HEK293T (cell line): ENCODE results near the gene SPPL3.

Experiments
- CTCF ChIA-PET: fragments of 350-600 bp; formaldehyde crosslinking; extraction: SDS; loops from one replicate; lab custom pipeline; 2021; ENCODE audit warnings: antibody characterized with exemption, inconsistent platforms; lab: Yijun Ruan, JAX
- POLR2A ChIA-PET: fragments of 350-600 bp; formaldehyde crosslinking; extraction: SDS; loops from one replicate; lab custom pipeline; 2020; ENCODE audit warnings: antibody characterized with exemption, inconsistent platforms; lab: Yijun Ruan, JAX
- DNase-seq: peaks from one replicate; pipeline ENCODE4 v3.0.0; 2012; ENCODE audit warnings: mixed read lengths; ENCODE audit errors: extremely low spot score
- ARNT ChIP-seq: fragments of 450-650 bp; IDR thresholded peaks from 2 replicates; pipeline ENCODE4 v1.6.1; 2017; ENCODE audit warnings: mild to moderate bottlenecking
- BHLHE40 ChIP-seq: fragments of 450-650 bp; IDR thresholded peaks from 2 replicates; pipeline ENCODE4 v1.6.1; 2016; ENCODE audit warnings: mild to moderate bottlenecking, moderate library complexity, borderline replicate concordance
- CTBP1 ChIP-seq: fragments of 450-650 bp; IDR thresholded peaks from 2 replicates; pipeline ENCODE4 v1.6.1; 2016; ENCODE audit warnings: borderline replicate concordance
- ELF4 ChIP-seq: fragments of 450-650 bp; IDR thresholded peaks from 2 replicates; pipeline ENCODE4 v1.6.1; 2017; ENCODE audit warnings: antibody characterized with exemption
- FOXA1 ChIP-seq: fragments of 450-650 bp; IDR thresholded peaks from 2 replicates; pipeline ENCODE4 v1.6.1; 2016; ENCODE audit warnings: mild to moderate bottlenecking
- FOXK2 ChIP-seq: fragments of 450-650 bp; IDR thresholded peaks from 2 replicates; pipeline ENCODE4 v1.6.1; 2016; ENCODE audit warnings: mild to moderate bottlenecking
- FOXM1 ChIP-seq: fragments of 450-650 bp; IDR thresholded peaks from 2 replicates; pipeline ENCODE4 v1.6.1; 2017; ENCODE audit warnings: mild to moderate bottlenecking, borderline replicate concordance
- HDGF ChIP-seq: fragments of 450-650 bp; IDR thresholded peaks from 2 replicates; pipeline ENCODE4 v1.6.1; 2017; ENCODE audit warnings: antibody characterized with exemption, borderline replicate concordance
- L3MBTL2 ChIP-seq: fragments of 450-650 bp; conservative IDR thresholded peaks from 2 replicates; pipeline ENCODE4 v1.6.1; 2016; ENCODE audit warnings: mild to moderate bottlenecking
- LEF1 ChIP-seq: fragments of 450-650 bp; IDR thresholded peaks from 2 replicates; pipeline ENCODE4 v1.6.1; 2017; ENCODE audit warnings: mild to moderate bottlenecking, borderline replicate concordance
- NFRKB ChIP-seq: fragments of 450-650 bp; IDR thresholded peaks from 2 replicates; pipeline ENCODE4 v1.6.1; 2016; ENCODE audit warnings: mild to moderate bottlenecking, moderate library complexity
- PKNOX1 ChIP-seq: fragments of 450-650 bp; IDR thresholded peaks from 2 replicates; pipeline ENCODE4 v1.6.1; 2016
- SP1 ChIP-seq: fragments of 450-650 bp; IDR thresholded peaks from 2 replicates; pipeline ENCODE4 v1.6.1; 2017
- SUZ12 ChIP-seq: fragments of 450-650 bp; IDR thresholded peaks from 2 replicates; pipeline ENCODE4 v1.6.1; 2016; ENCODE audit warnings: mild to moderate bottlenecking
- TARDBP ChIP-seq: fragments of 450-650 bp; IDR thresholded peaks from 2 replicates; pipeline ENCODE4 v1.6.1; 2016
- ZNF384 ChIP-seq: fragments of 450-650 bp; IDR thresholded peaks from 2 replicates; pipeline ENCODE4 v1.6.1; 2016

The SPPL3 gene

GRCh38 chr12:120791669-120792176, 112.4 kb downstream of the SPPL3 start:
- ChIA-PET POLR2A (no interaction called here), CTCF (no interaction called here)
- DNase-seq = no peak
- TF ChIP-seq CTBP1 (no peak), TARDBP (no peak), SUZ12 (no peak), FOXK2 (no peak), ELF4 (no peak), FOXA1 (no peak), NFRKB (no peak), FOXM1 (no peak), BHLHE40 (no peak), L3MBTL2 (no peak), ARNT (no peak), LEF1 (no peak), SP1 (no peak), HDGF (no peak), ZNF384 (no peak), PKNOX1 (no peak)

- TF ChIP-seq FOXM1 (no peak), SP1 (no peak), TARDBP (no peak), FOXA1 (no peak), ELF4 (no peak), L3MBTL2 (no peak), PKNOX1 (no peak)
- no peak for DNase-seq
- ChIA-PET POLR2A (no interaction called here), CTCF (no interaction called here)
These were observed 114.0 kb downstream of the SPPL3 start for GRCh38 chr12:120790114-120790513.

GRCh38 chr12:120787889-120788288, 116.3 kb downstream of the SPPL3 start:
- ChIA-PET CTCF (no interaction called here), POLR2A (no interaction called here)
- TF ChIP-seq ELF4 (no peak), ZNF384 (no peak), CTBP1 (no peak), BHLHE40 (no peak), FOXA1 (no peak), L3MBTL2 (no peak), SP1 (no peak), TARDBP (no peak), PKNOX1 (no peak), HDGF (no peak), LEF1 (no peak)

GRCh38 chr12:120784804-120785203, 119.4 kb downstream of the SPPL3 start:
- TF ChIP-seq TARDBP = no peak
- TF ChIP-seq NFRKB = no peak
- no peak for TF ChIP-seq ZNF384
- no peak for TF ChIP-seq ELF4
- DNase-seq = no peak
- CTCF ChIA-PET = no interaction called here
- POLR2A ChIA-PET = no interaction called here

More at GRCh38 chr12:120787889-120788288, 116.3 kb downstream of the SPPL3 start:
- DNase-seq = no peak

- ChIA-PET POLR2A (no interaction called here), CTCF (interaction anchor here (0.8 to 1.0 kb wide), 2 partner anchors 10 to 33 kb away, joined by 3 read pairs; no protein-coding TSS in a partner anchor)
- TF ChIP-seq BHLHE40 (no peak), HDGF (no peak), FOXK2 (no peak), ARNT (no peak), FOXM1 (no peak), SUZ12 (no peak), FOXA1 (no peak), PKNOX1 (no peak), CTBP1 (no peak), LEF1 (no peak), ELF4 (no peak), TARDBP (no peak), ZNF384 (no peak)
- no peak for DNase-seq
These were observed 121.0 kb downstream of the SPPL3 start for GRCh38 chr12:120783197-120783596.

DNA sequence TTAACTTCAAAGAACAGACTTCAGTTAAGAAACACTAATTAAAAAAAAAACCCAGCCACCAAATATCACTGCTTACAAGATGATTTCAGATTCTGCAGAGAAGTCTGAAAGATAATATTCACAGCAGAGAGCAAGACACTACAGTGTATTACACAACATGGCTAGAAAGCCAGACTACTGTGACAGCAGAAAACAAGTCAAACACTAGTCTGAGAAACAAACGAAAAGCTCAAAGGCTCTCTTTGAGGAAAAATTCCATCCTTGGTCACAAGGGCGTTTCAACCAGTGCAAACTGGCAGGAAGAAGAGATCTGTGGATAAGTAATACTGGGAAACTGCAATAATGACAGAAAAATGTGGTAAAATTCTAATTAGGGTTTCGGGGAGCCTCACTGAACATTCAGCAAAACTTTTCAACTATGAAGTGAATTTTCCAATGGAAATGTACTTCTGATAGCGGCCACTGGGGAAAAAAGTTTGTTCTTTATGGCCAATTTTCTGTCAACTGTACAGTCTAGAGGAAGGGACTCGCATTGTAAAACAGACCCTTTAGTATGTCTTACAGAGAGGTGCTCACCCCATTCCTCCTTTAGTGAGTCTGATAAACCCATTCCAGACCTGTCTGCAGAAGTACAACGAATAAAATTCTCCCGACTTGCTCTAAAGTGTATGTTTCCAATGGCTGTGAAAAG, 128.2 kb downstream of the SPPL3 start:
- CTCF ChIA-PET = no interaction called here
- no peak for DNase-seq
- TF ChIP-seq ARNT (no peak), L3MBTL2 (no peak), BHLHE40 (no peak), CTBP1 (no peak), FOXK2 (no peak)
- POLR2A ChIA-PET = no interaction called here
